Upper lobe of left lung (tissue), 6 donors: ENCODE measurements around the gene GLIS1. TPM values are rescaled to one million over a fixed set of nuclear protein-coding genes. Genes with fewer than 3 reads are reported as not detected.

ENCODE experiments used
- ATAC-seq, 2 donors: fragments of 200-7000 bp; cut with Tn5 transposase; one replicate each; pipeline ENCODE4 v1.9.1; 2022; ENCODE audit warnings: mild to moderate bottlenecking in 2 of 2, moderate library complexity in 2 of 2; ENCODE audit not compliant: low FRiP score in 2 of 2
- DNase-seq, 2 donors: peaks; one replicate each; pipeline ENCODE4 v3.0.0-alpha.2; 2019 to 2020
- H3K27ac ChIP-seq, 4 donors: fragments of 200-600 bp; sonication (generic); one replicate each; pipeline ENCODE4 v1.5.1; 2016 to 2019
- H3K27me3 ChIP-seq, 4 donors: fragments of 200-600 bp; sonication (generic); one replicate each; pipeline ENCODE4 v1.5.1; 2017 to 2019
- H3K36me3 ChIP-seq, 4 donors: fragments of 200-600 bp; sonication (generic); one replicate each; pipeline ENCODE4 v1.5.1; 2016 to 2019
- H3K4me1 ChIP-seq, 4 donors: fragments of 200-600 bp; sonication (generic); one replicate each; pipeline ENCODE4 v1.5.1; 2018 to 2019
- H3K4me3 ChIP-seq, 4 donors: fragments of 200-600 bp; sonication (generic); one replicate each; pipeline ENCODE4 v1.5.1; 2017 to 2019; ENCODE audit warnings: mild to moderate bottlenecking in 2 of 4, moderate library complexity in 1 of 4
- H3K9me3 ChIP-seq, 4 donors: fragments of 200-600 bp; sonication (generic); one replicate each; pipeline ENCODE4 v1.5.1; 2018 to 2019
- CTCF ChIP-seq, 6 experiments: fragments of 450-650 bp in 4 of 6; fragments of 200-600 bp in 2 of 6; sonication (generic) in 2 of 6; IDR thresholded peaks; one replicate each; pipeline ENCODE4 v1.5.1; 2016 to 2019; ENCODE audit warnings: antibody characterized with exemption in 6 of 6
- EP300 ChIP-seq, 4 donors: sonication (generic); formaldehyde crosslinking; IDR thresholded peaks; one replicate each; pipeline ENCODE4 v1.5.1; 2017; ENCODE audit warnings: antibody characterized with exemption in 4 of 4, control low read depth in 2 of 4
- POLR2A ChIP-seq, 4 donors: fragments of 450-650 bp; IDR thresholded peaks; one replicate each; pipeline ENCODE4 v1.5.1; 2016 to 2017; ENCODE audit warnings: antibody characterized with exemption in 4 of 4, mild to moderate bottlenecking in 2 of 4
- POLR2AphosphoS5 ChIP-seq, 2 donors: sonication (generic); formaldehyde crosslinking; IDR thresholded peaks; one replicate each; pipeline ENCODE4 v1.5.1; 2017; ENCODE audit warnings: antibody characterized with exemption in 2 of 2
- WGBS, 2 donors: methylation state at CpG; one replicate each; pipeline ENCODE4 v1.1.5; 2017 to 2018; 5-methylcytosine and 5-hydroxymethylcytosine counted together
- total RNA-seq, 6 donors: library from RNA; depleted of rRNA in 4 of 6; stranded (reverse); fragments of >200 nt in 4 of 6; gene quantifications; one replicate each; pipeline versions ENCODE4 v1.1.0 to v1.2.1, GENCODE V29; 2016 to 2021
- donor health status: DM: no; HTN: no; CAD: no; lungs with moderate emphysema.
- donor health status: DM: no; HTN: yes; CAD: no; lungs with severe emphysema.

Gene GLIS1
- total RNA-seq, 6 donors from 2014 or later: 0.26 to 1.0 TPM; not detected in 4

DNA sequence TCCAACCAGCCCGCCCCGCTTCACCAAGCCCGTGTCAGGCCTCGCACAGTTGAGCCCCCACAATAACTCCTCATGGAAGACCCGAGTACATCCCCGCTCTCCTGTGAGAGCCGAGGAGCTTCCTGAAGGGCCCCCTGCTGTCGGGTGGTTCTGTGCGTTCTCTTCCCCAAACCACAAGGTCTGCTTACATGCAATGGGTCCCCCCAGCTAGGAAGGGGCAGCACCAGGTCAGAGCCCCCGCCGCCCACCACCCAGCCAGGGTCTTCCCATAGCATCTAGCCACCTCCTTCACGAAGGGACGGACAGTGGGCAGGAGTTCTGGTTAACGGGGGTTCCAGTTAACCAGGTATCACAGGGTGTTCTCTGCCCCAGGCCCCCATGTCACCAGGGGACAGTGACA is 51.5 kb downstream of the GLIS1 start:
- TF ChIP-seq CTCF (IDR thresholded peaks at IDR 0.05) (no peak), POLR2A (IDR thresholded peaks at IDR 0.05) (no peak), POLR2AphosphoS5 (IDR thresholded peaks at IDR 0.05) (no peak), EP300 (IDR thresholded peaks at IDR 0.05) (no peak)
- Histone ChIP-seq H3K27me3 (peaks cover 0 to 3% (median 0%) of the 10 kb centered on the region in 4 donors), H3K27ac (no peak overlapping the region), H3K4me3 (no peak overlapping the region), H3K4me1 (peaks cover 0 to 9% (median 3%) of the 10 kb centered on the region in 4 donors), H3K9me3 (no peaks in the 10 kb centered on the region), H3K36me3 (no peaks in the 10 kb centered on the region)
- DNase-seq (peak in 1 of 2 donors; percentile 57), ATAC-seq (no peak)
- WGBS, 2 donors: 83 to 87% methylated on average over 3 to 14 of the region's 14 CpGs

GRCh38 chr1:53686965-53687267 is 52.0 kb downstream of the GLIS1 start:
- H3K27me3 ChIP-seq: peaks cover 0 to 3% (median 0%) of the 10 kb centered on the region in 4 donors
- H3K36me3 ChIP-seq: no peaks in the 10 kb centered on the region
- TF ChIP-seq POLR2A (IDR thresholded peaks at IDR 0.05) (no peak), POLR2AphosphoS5 (IDR thresholded peaks at IDR 0.05) (no peak), EP300 (IDR thresholded peaks at IDR 0.05) (no peak), CTCF (IDR thresholded peaks at IDR 0.05) (no peak)
- H3K4me1 ChIP-seq: peaks cover 0 to 11% (median 3%) of the 10 kb centered on the region in 4 donors
- no peak overlapping the region for H3K4me3 ChIP-seq
- no peak for ATAC-seq
- 87 to 90% methylated on average over 7 of the region's 7 CpGs for WGBS, 2 donors
- DNase-seq: no peak
- no peak overlapping the region for H3K27ac ChIP-seq
- no peaks in the 10 kb centered on the region for H3K9me3 ChIP-seq

DNA sequence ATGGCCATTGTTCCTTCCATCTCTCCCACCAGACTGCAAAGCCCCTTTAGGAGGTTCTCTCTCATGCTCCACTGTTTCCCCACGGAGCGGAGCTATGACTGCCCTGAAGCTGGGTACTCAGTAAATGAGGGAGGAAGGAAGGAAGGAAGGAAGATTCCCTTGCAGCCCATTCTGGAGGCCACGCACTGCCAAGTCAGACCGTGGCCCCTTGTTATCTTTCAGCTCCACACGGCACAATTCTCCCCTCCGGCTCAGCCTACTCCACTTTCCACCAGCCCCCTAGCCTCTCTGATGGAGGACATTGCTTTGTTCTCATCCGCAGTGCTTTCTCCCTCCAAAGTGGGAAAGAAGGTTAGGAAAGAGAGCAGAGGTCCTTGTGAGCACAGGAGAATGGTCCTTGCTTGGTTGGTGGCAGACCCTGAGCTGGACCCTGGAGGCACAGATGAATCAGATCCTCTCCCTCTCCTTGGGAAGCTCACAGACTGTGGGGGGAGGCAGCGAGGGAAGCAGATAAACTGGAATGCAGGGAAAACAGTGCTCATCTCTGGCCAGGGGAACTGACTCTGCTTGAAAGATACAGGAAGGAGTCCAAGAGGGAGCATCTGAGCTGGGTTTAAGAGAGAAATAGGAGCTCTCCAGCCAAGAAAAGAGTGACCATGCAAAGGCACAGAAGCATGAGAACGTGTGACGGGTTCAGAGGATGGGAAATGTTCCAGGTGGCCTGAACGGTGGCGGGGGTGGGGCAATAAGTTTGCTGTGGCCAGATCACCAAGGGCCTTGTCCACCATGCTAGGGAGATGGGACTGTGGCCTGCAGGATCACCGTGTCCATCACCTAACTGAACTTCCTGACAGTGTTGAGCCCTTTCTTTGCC is 52.6 kb downstream of the GLIS1 start:
- no peaks in the 10 kb centered on the region for H3K9me3 ChIP-seq
- WGBS, 2 donors: 36 to 49% methylated on average over 13 of the region's 13 CpGs
- no peak overlapping the region for H3K4me3 ChIP-seq
- no peak for ATAC-seq
- H3K27ac ChIP-seq: no peak overlapping the region
- peaks cover 0 to 3% (median 0%) of the 10 kb centered on the region in 4 donors for H3K27me3 ChIP-seq
- no peak for DNase-seq
- peaks cover 0 to 15% (median 3%) of the 10 kb centered on the region in 4 donors for H3K4me1 ChIP-seq
- H3K36me3 ChIP-seq: no peaks in the 10 kb centered on the region
- TF ChIP-seq POLR2A (IDR thresholded peaks at IDR 0.05): no peak
- TF ChIP-seq EP300 (IDR thresholded peaks at IDR 0.05): no peak
- no peak for TF ChIP-seq CTCF (IDR thresholded peaks at IDR 0.05)
- no peak for TF ChIP-seq POLR2AphosphoS5 (IDR thresholded peaks at IDR 0.05)

DNA sequence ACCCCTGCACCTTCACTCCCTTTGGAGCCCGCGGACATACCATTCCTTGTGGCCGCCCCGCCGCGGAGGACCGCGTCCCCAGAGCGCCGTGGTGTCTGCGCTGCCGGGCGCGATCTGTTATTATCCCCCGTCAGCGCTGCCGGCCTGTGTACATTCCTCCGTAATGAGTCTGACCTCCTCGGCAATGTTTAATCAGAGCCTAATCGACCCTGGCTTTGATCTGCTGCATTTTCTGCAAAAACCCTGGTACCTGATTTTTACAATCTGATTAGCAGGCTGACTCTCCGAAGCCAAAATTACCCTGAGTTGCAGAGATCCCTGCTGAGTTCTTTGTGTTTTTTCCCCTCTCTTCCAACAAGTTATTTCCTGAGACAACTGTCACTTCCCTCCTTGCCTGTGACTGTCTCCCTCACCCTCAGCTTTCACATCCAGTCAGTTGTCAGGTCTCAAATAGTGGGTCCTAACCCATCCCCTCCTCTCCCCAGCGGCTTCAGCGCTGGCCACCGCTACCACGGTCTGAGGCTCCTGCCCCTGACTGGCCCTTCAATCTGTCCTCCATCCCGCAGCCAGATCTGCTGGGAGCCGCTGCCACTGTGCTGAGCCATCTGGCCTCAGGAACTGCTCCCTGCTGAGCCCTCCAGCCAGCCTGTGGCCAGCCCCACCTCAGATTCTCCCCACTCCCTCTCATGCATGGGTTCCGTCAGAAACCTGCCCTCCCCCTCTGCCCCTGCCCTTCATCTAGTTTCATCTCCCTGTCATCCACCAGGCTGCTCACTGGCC is 53.5 kb downstream of the GLIS1 start:
- H3K27me3 ChIP-seq: peaks cover 0 to 3% (median 0%) of the 10 kb centered on the region in 4 donors
- no peaks in the 10 kb centered on the region for H3K9me3 ChIP-seq
- TF ChIP-seq POLR2AphosphoS5 (IDR thresholded peaks at IDR 0.05) (no peak), POLR2A (IDR thresholded peaks at IDR 0.05) (no peak), CTCF (IDR thresholded peaks at IDR 0.05) (no peak), EP300 (IDR thresholded peaks at IDR 0.05) (no peak)
- H3K27ac ChIP-seq: no peak overlapping the region
- ATAC-seq: no peak
- WGBS, 2 donors: 31 to 35% methylated on average over 24 to 28 of the region's 28 CpGs
- peaks cover 0 to 15% (median 3%) of the 10 kb centered on the region in 4 donors for H3K4me1 ChIP-seq
- DNase-seq: peak in 1 of 2 donors; percentile 73
- no peaks in the 10 kb centered on the region for H3K36me3 ChIP-seq
- no peak overlapping the region for H3K4me3 ChIP-seq
